Measurements from ENCODE around the gene ACVR2B.

- TF ChIP-seq CTCF (IDR thresholded peaks at IDR 0.05 in 2 of 3, conservative IDR thresholded peaks at IDR 0.05 in 1 of 3; ENCODE audit: control insufficient read depth in 2 of 3, extremely low read depth in 1 of 3, insufficient read depth in 1 of 3, low read depth in 3 of 3, low read length in 3 of 3): no peak
- TF ChIP-seq TCF12 (IDR thresholded peaks at IDR 0.05; ENCODE audit: low read depth, low read length): no peak
- TF ChIP-seq TAF1 (IDR thresholded peaks at IDR 0.05; ENCODE audit: borderline replicate concordance, low read depth, low read length): no peak
- TF ChIP-seq HDGF (IDR thresholded peaks at IDR 0.05): no peak
These were observed 79.7 kb downstream of the ACVR2B start for GRCh38 chr3:38533285-38533976.
